ENCODE results near the gene MTHFR. TPM values are rescaled to one million over a fixed set of nuclear protein-coding genes. Genes with fewer than 3 reads are reported as not detected.

The MTHFR gene
- total RNA-seq, 2 experiments from 2014 or later: 47.0 to 47.1 TPM

- POLR2A ChIA-PET: interaction anchor here (0.6 to 4.2 kb wide), 11 partner anchors 14 to 442 kb away, joined by 3 to 33 read pairs (median 5); partner anchors contain the start of gene FBXO6
- peak; percentile 88 for DNase-seq
- no peaks in the 10 kb centered on the region for H3K9me3 Mint-ChIP-seq
These were observed 69.7 kb downstream of the MTHFR start, which contains the start of gene AGTRAP for GRCh38 chr1:11735854-11736745. TSS of gene AGTRAP (plus strand) at chr1:11736136. CDS start at chr1:11736209, 73 bp downstream.

More at GRCh38 chr1:11735854-11736745, 69.7 kb downstream of the MTHFR start, which contains the start of gene AGTRAP:
- peak within 1 kb of the TSS; percentile 99 for H3K4me3 Mint-ChIP-seq
- ATAC-seq (ENCODE audit: low read depth): peak; percentile 71
- H3K27me3 Mint-ChIP-seq: no peaks in the 10 kb centered on the region
- peak within 1 kb of the TSS; percentile 98 for H3K27ac Mint-ChIP-seq
- peaks cover 25% of the 10 kb centered on the region for H3K36me3 Mint-ChIP-seq
- peaks cover 64% of the 10 kb centered on the region for H3K4me1 Mint-ChIP-seq

Other genes starting within 250 kb of the MTHFR start
- 1 to 10 TPM; 4.8 to 6.2 TPM for gene FBXO2, start 151.5 kb downstream of the MTHFR start, total RNA-seq
- gene FBXO44, start 151.1 kb downstream of the MTHFR start, total RNA-seq: 10 to 100 TPM; 54.9 to 59.2 TPM
- gene FBXO6, start 141.8 kb downstream of the MTHFR start, total RNA-seq: 10 to 100 TPM; 27.5 to 28.0 TPM
- gene MAD2L2, start 124.8 kb downstream of the MTHFR start, total RNA-seq: 100 to 1,000 TPM in 1 of 2 experiments, 10 to 100 TPM in 1; 95.4 to 103 TPM
- 1 to 10 TPM; 3.5 to 4.1 TPM for gene DRAXIN, start 114.3 kb downstream of the MTHFR start, total RNA-seq
- gene AGTRAP, start 69.8 kb downstream of the MTHFR start, total RNA-seq: 10 to 100 TPM; 53.8 to 56.4 TPM
- gene C1orf167, start 43.8 kb downstream of the MTHFR start, total RNA-seq: not detected
- gene CLCN6, start 227 bp upstream of the MTHFR start, total RNA-seq: 10 to 100 TPM; 21.9 to 25.5 TPM
- gene NPPA, start 41.8 kb upstream of the MTHFR start, total RNA-seq: not detected
- not detected for gene NPPB, start 53.0 kb upstream of the MTHFR start, total RNA-seq
- gene KIAA2013, start 120.5 kb upstream of the MTHFR start, total RNA-seq: 10 to 100 TPM; 36.1 to 38.3 TPM
- 10 to 100 TPM; 16.8 to 21.0 TPM for gene PLOD1, start 128.8 kb upstream of the MTHFR start, total RNA-seq
- gene MFN2, start 174.5 kb upstream of the MTHFR start, total RNA-seq: 10 to 100 TPM; 51.4 TPM
- 10 to 100 TPM; 34.3 to 36.2 TPM for gene MIIP, start 213.5 kb upstream of the MTHFR start, total RNA-seq

All from activated naive CD8-positive, alpha-beta T cell treated with anti-CD3 and anti-CD28 coated beads, Interleukin-2, amount 10 ng/mL, durations not matched to agents 7 days and 5 days (primary cell).